Mesenchymal stem cell (in vitro differentiated cells and primary cell): Measurements from ENCODE around the gene FIGN.

Experiments used
- DNase-seq: peaks from one replicate; pipeline ENCODE4 v3.0.0-alpha.2; 2013
- H2AFZ ChIP-seq: one replicate; pipeline ENCODE4 v1.6.1; 2013; ENCODE audit warnings: low read depth, mild to moderate bottlenecking, control low read depth, inconsistent platforms, low read length, moderate library complexity
- H2AK5ac ChIP-seq: 2 replicates; pipeline ENCODE4 v1.6.1; 2013; ENCODE audit warnings: low read length, moderate library complexity, mild to moderate bottlenecking, inconsistent platforms; ENCODE audit not compliant: severe bottlenecking
- H2BK120ac ChIP-seq: one replicate; pipeline ENCODE4 v1.6.1; 2013; ENCODE audit warnings: low read depth, mild to moderate bottlenecking, inconsistent platforms, low read length, moderate library complexity
- H2BK12ac ChIP-seq, 2 experiments: one replicate each; pipeline ENCODE4 v1.6.1; 2013; ENCODE audit warnings: inconsistent platforms in 2 of 2, low read length in 2 of 2, mild to moderate bottlenecking in 2 of 2, moderate library complexity in 2 of 2, control low read depth in 1 of 2
- H2BK15ac ChIP-seq: one replicate; pipeline ENCODE4 v1.6.1; 2013; ENCODE audit warnings: mild to moderate bottlenecking, low read depth, inconsistent platforms; ENCODE audit not compliant: poor library complexity, severe bottlenecking
- H2BK5ac ChIP-seq: 2 replicates; pipeline ENCODE4 v1.6.1; 2013; ENCODE audit warnings: low read depth, mild to moderate bottlenecking, low read length, control low read depth, inconsistent platforms; ENCODE audit not compliant: poor library complexity, severe bottlenecking
- H3K14ac ChIP-seq, 2 experiments: one replicate each; pipeline ENCODE4 v1.6.1; 2013; ENCODE audit warnings: inconsistent platforms in 2 of 2, low read length in 2 of 2, control low read depth in 1 of 2, mild to moderate bottlenecking in 1 of 2, moderate library complexity in 1 of 2
- H3K18ac ChIP-seq, 2 experiments: one replicate each; pipeline ENCODE4 v1.6.1; 2013; ENCODE audit warnings: inconsistent platforms in 2 of 2, low read length in 2 of 2, control low read depth in 1 of 2, low read depth in 1 of 2, mild to moderate bottlenecking in 1 of 2
- H3K23ac ChIP-seq, 2 experiments: one replicate each; pipeline ENCODE4 v1.6.1; 2013; ENCODE audit warnings: inconsistent platforms in 2 of 2, low read length in 2 of 2, mild to moderate bottlenecking in 2 of 2, moderate library complexity in 2 of 2, control low read depth in 1 of 2
- H3K27ac ChIP-seq: 2 replicates; pipeline ENCODE4 v1.5.1; 2013; ENCODE audit warnings: mild to moderate bottlenecking, moderate library complexity, low read length, control low read depth, inconsistent platforms; ENCODE audit not compliant: poor library complexity, severe bottlenecking
- H3K27me3 ChIP-seq, 2 experiments: 2 replicates each; pipeline versions ENCODE4 v1.6.1 to v1.7.0; 2013; ENCODE audit warnings: low read length in 2 of 2, mild to moderate bottlenecking in 2 of 2, moderate library complexity in 2 of 2, control low read depth in 1 of 2, inconsistent platforms in 1 of 2; ENCODE audit not compliant: control insufficient read depth in 1 of 2, insufficient read depth in 1 of 2
- H3K36me3 ChIP-seq, 2 experiments: 2 replicates each; pipeline versions ENCODE4 v1.6.1 to v1.7.0; 2013; ENCODE audit warnings: low read length in 2 of 2, control low read depth in 1 of 2, inconsistent platforms in 1 of 2, low read depth in 1 of 2, mild to moderate bottlenecking in 1 of 2; ENCODE audit not compliant: insufficient read depth in 2 of 2, control insufficient read depth in 1 of 2
- H3K4ac ChIP-seq, 2 experiments: one replicate each; pipeline ENCODE4 v1.6.1; 2013; ENCODE audit warnings: inconsistent platforms in 2 of 2, low read length in 2 of 2, mild to moderate bottlenecking in 2 of 2, moderate library complexity in 2 of 2, control low read depth in 1 of 2, low read depth in 1 of 2
- H3K4me1 ChIP-seq: 2 replicates; pipeline ENCODE4 v1.6.1; 2013; ENCODE audit warnings: low read depth, low read length, control low read depth; ENCODE audit not compliant: control insufficient read depth, insufficient read depth
- H3K4me2 ChIP-seq: 2 replicates; pipeline ENCODE4 v1.6.1; 2013; ENCODE audit warnings: low read length, mild to moderate bottlenecking, inconsistent platforms; ENCODE audit not compliant: poor library complexity, severe bottlenecking
- H3K4me3 ChIP-seq, 2 experiments: 2 replicates each; pipeline versions ENCODE4 v1.5.1 to v1.7.0; 2013; ENCODE audit warnings: low read length in 2 of 2, mild to moderate bottlenecking in 2 of 2, control low read depth in 1 of 2, low read depth in 1 of 2; ENCODE audit not compliant: insufficient read depth in 1 of 2
- H3K79me1 ChIP-seq: replicated peaks from 2 replicates; pipeline ENCODE4 v1.6.1; 2013; ENCODE audit warnings: mild to moderate bottlenecking, control low read depth, low read length, inconsistent platforms; ENCODE audit not compliant: poor library complexity, severe bottlenecking
- H3K9ac ChIP-seq: 2 replicates; pipeline ENCODE4 v1.7.0; 2013; ENCODE audit warnings: mild to moderate bottlenecking, low read length, moderate library complexity
- H3K9me3 ChIP-seq: 2 replicates; pipeline ENCODE4 v1.7.0; 2013; ENCODE audit warnings: mild to moderate bottlenecking, low read length; ENCODE audit not compliant: control insufficient read depth
- H4K8ac ChIP-seq: one replicate; pipeline ENCODE4 v1.6.1; 2013; ENCODE audit warnings: inconsistent platforms, mild to moderate bottlenecking, low read length, moderate library complexity
- H4K91ac ChIP-seq: one replicate; pipeline ENCODE4 v1.6.1; 2013; ENCODE audit warnings: mild to moderate bottlenecking, low read length, inconsistent platforms
- WGBS: methylation state at CpG from one replicate; pipeline ENCODE4 v1.1.7; 2013; ENCODE audit warnings: mixed read lengths; 5-methylcytosine and 5-hydroxymethylcytosine counted together

Gene FIGN

GRCh38 chr2:163759013-163759412 is 23.2 kb upstream of the FIGN start:
- WGBS, result 88% methylated on average over 1 of the region's 2 CpGs
- no peak overlapping the region for H3K27ac ChIP-seq

DNA sequence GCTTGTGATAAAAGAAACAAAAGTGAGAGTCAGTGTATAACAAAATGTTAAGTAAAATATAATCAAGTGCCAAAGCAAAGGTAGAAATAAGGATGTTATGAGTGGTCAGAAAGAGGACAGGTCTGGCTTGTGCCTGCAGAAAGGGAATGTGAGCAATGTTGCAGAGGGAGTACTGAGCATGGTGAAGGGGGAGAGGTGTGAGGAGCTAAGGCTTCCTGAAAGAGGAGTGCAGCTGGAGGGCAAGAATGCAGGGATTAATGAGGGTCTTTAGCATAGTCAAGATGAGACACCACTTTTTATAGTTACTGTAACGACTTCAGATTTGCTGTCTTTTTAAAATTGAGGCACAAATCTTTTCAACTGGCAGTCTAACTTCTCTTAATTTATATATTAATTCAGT is 22.0 kb upstream of the FIGN start:
- Histone ChIP-seq H2BK15ac (no peak overlapping the region), H3K36me3 (no peaks in the 10 kb centered on the region), H3K4me3 (no peak overlapping the region), H3K4ac (no peak overlapping the region), H3K14ac (no peak overlapping the region), H2BK12ac (no peak overlapping the region), H3K9me3 (no peaks in the 10 kb centered on the region), H4K8ac (no peak overlapping the region), H3K18ac (no peak overlapping the region), H2BK5ac (no peak overlapping the region), H2BK120ac (no peak overlapping the region), H3K4me1 (peaks cover 2% of the 10 kb centered on the region), H3K27ac (no peak overlapping the region), H3K27me3 (no peaks in the 10 kb centered on the region), H3K79me1 (no peaks in the 10 kb centered on the region), H4K91ac (no peak overlapping the region), H2AK5ac (no peak overlapping the region), H3K4me2 (no peak overlapping the region), H3K9ac (no peak overlapping the region), H2AFZ (no peak overlapping the region), H3K23ac (no peak overlapping the region)
- no peak for DNase-seq
- no CpG with 5 or more reads among the region's 1 CpG for WGBS

More at GRCh38 chr2:163759013-163759412, 23.2 kb upstream of the FIGN start:
- no peak overlapping the region for H3K4me3 ChIP-seq
- H2BK15ac ChIP-seq, result no peak overlapping the region
- no peak overlapping the region for H2BK12ac ChIP-seq
- H2AK5ac ChIP-seq, result no peak overlapping the region
- no peak overlapping the region for H3K23ac ChIP-seq
- H3K14ac ChIP-seq, result no peak overlapping the region
- H3K27me3 ChIP-seq, result no peaks in the 10 kb centered on the region
- no peak for DNase-seq
- H3K9me3 ChIP-seq, result no peaks in the 10 kb centered on the region
- no peak overlapping the region for H2BK120ac ChIP-seq
- no peak overlapping the region for H3K18ac ChIP-seq
- H3K4me2 ChIP-seq, result no peak overlapping the region
- no peak overlapping the region for H2AFZ ChIP-seq
- H3K9ac ChIP-seq, result no peak overlapping the region
- no peaks in the 10 kb centered on the region for H3K36me3 ChIP-seq
- H3K4ac ChIP-seq, result no peak overlapping the region
- no peak overlapping the region for H4K8ac ChIP-seq
- H3K79me1 ChIP-seq, result no peaks in the 10 kb centered on the region
- H4K91ac ChIP-seq, result no peak overlapping the region
- H3K4me1 ChIP-seq, result peaks cover 2% of the 10 kb centered on the region
- H2BK5ac ChIP-seq, result no peak overlapping the region

DNA sequence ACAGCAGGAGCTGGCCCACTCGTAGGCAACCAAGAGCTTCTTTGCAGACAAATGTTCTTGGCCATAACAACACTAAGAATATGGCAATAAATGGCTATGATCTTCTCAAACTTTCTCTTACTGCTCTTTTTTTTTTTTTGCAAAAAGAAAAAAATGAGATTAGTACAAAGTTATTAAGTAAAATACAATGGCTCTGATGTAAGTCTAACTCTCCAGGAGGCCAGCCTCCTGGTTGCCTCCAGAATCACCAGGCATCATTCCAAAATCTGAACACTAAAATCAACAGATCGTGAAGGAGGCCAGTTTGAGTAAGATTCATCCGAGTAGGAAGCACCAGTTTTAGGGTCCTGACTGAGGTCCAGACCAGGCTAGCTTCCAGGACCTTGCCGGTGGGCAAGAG is 20.8 kb upstream of the FIGN start:
- DNase-seq, result no peak
- Histone ChIP-seq H2BK120ac (no peak overlapping the region), H2BK15ac (no peak overlapping the region), H3K79me1 (no peaks in the 10 kb centered on the region), H3K4me2 (no peak overlapping the region), H3K27me3 (no peaks in the 10 kb centered on the region), H3K4me3 (no peak overlapping the region), H3K9ac (no peak overlapping the region), H3K9me3 (no peaks in the 10 kb centered on the region), H2AK5ac (no peak overlapping the region), H3K23ac (no peak overlapping the region), H3K36me3 (no peaks in the 10 kb centered on the region), H3K4ac (no peak overlapping the region), H2BK5ac (no peak overlapping the region), H2BK12ac (no peak overlapping the region), H3K4me1 (peaks cover 2% of the 10 kb centered on the region), H4K8ac (no peak overlapping the region), H4K91ac (no peak overlapping the region), H2AFZ (no peak overlapping the region), H3K18ac (no peak overlapping the region), H3K27ac (no peak overlapping the region), H3K14ac (no peak overlapping the region)
- 90% methylated on average over 2 of the region's 4 CpGs for WGBS

- no peak overlapping the region for H3K4ac ChIP-seq
- no peaks in the 10 kb centered on the region for H3K9me3 ChIP-seq
- no peak overlapping the region for H2BK15ac ChIP-seq
- H3K18ac ChIP-seq, result no peak overlapping the region
- no peak overlapping the region for H2BK12ac ChIP-seq
- no peak overlapping the region for H3K23ac ChIP-seq
- no peak overlapping the region for H3K9ac ChIP-seq
- H4K8ac ChIP-seq, result no peak overlapping the region
- H3K27me3 ChIP-seq, result no peaks in the 10 kb centered on the region
- no peak for DNase-seq
- H2AK5ac ChIP-seq, result no peak overlapping the region
- no peak overlapping the region for H3K4me2 ChIP-seq
- H3K14ac ChIP-seq, result no peak overlapping the region
- H2BK120ac ChIP-seq, result no peak overlapping the region
- H4K91ac ChIP-seq, result no peak overlapping the region
- H2AFZ ChIP-seq, result no peak overlapping the region
- peaks cover 2% of the 10 kb centered on the region for H3K4me1 ChIP-seq
- no peak overlapping the region for H3K4me3 ChIP-seq
- H3K36me3 ChIP-seq, result no peaks in the 10 kb centered on the region
- no peak overlapping the region for H3K27ac ChIP-seq
- H2BK5ac ChIP-seq, result no peak overlapping the region
- WGBS, result 100% methylated on average over 1 of the region's 2 CpGs
- H3K79me1 ChIP-seq, result no peaks in the 10 kb centered on the region
These were observed 19.6 kb upstream of the FIGN start for GRCh38 chr2:163755366-163755765.
